Endothelial cell of umbilical vein (primary cell): ENCODE data around the gene ANGPTL4. TPM values are rescaled to one million over a fixed set of nuclear protein-coding genes. Genes with fewer than 3 reads are reported as not detected.
"Not testable (repeated sequence)": the region's sequence is repeated elsewhere in the genome, so short reads cannot be mapped to it uniquely, and the experiment has no call there.

Source experiments
- BruUV-seq: library from RNA; stranded (reverse); fragments of 400-500 nt; replicated peaks from 2 replicates; lab custom pipeline; 2021; lab: Mats Ljungman, UMichigan
- CTCF ChIA-PET: fragments of 300-600, 350-600 bp; sonication (Branson Sonifier 250); formaldehyde crosslinking; loops from one replicate; lab custom pipeline; 2021; ENCODE audit warnings: antibody characterized with exemption, inconsistent platforms; lab: Charles Lee
- POLR2A ChIA-PET: fragments of 300-600, 350-600 bp; sonication (Branson Sonifier 250); formaldehyde crosslinking; loops from one replicate; lab custom pipeline; 2021; ENCODE audit warnings: antibody characterized with exemption, inconsistent platforms; lab: Charles Lee
- DNase-seq: peaks from one replicate; pipeline ENCODE4 v3.0.0-alpha.2; 2011; ENCODE audit warnings: low read depth, low spot score
- FAIRE-seq: peaks from 2 replicates; lab custom pipeline; 2011; peaks lifted over from hg19 to GRCh38; lab: Jason Lieb, UNC
- H2AFZ ChIP-seq: 2 replicates; pipeline ENCODE4 v1.6.0; 2012; ENCODE audit warnings: low read depth, low read length, control low read depth, inconsistent platforms
- H3K27ac ChIP-seq: 2 replicates; pipeline ENCODE4 v1.5.1; 2011; ENCODE audit warnings: low read depth, mild to moderate bottlenecking, control low read depth, low read length, moderate library complexity; ENCODE audit not compliant: insufficient read depth
- H3K27me3 ChIP-seq, 2 experiments: 2 replicates each; pipeline versions ENCODE4 v1.6.0 to v1.6.1; 2011; ENCODE audit warnings: low read length in 2 of 2, mixed read lengths in 1 of 2; ENCODE audit not compliant: control insufficient read depth in 2 of 2, insufficient read depth in 2 of 2
- H3K36me3 ChIP-seq, 2 experiments: 2 replicates in 1 of 2; 3 replicates in 1 of 2; pipeline ENCODE4 v1.5.1; 2011; ENCODE audit warnings: low read length in 2 of 2, mild to moderate bottlenecking in 1 of 2, moderate library complexity in 1 of 2; ENCODE audit not compliant: control insufficient read depth in 2 of 2, insufficient read depth in 2 of 2; ENCODE audit errors: extremely low read depth in 1 of 2
- H3K4me1 ChIP-seq: 3 replicates; pipeline ENCODE4 v1.5.1; 2011; ENCODE audit warnings: mild to moderate bottlenecking, low read length; ENCODE audit not compliant: control insufficient read depth, insufficient read depth; ENCODE audit errors: extremely low read depth
- H3K4me2 ChIP-seq: 2 replicates; pipeline ENCODE4 v1.6.1; 2011; ENCODE audit warnings: low read length, control low read depth, mixed read lengths; ENCODE audit not compliant: insufficient read depth
- H3K4me3 ChIP-seq, 3 experiments: fragments of 200-600 bp in 1 of 3; sonication (generic), shearing (Covaris generic) in 1 of 3; replicated peaks in 1 of 3; 2 replicates each; pipeline ENCODE4 v1.5.1; 2011 to 2016; ENCODE audit warnings: control low read depth in 3 of 3, low read length in 3 of 3, mild to moderate bottlenecking in 2 of 3, inconsistent platforms in 1 of 3, low read depth in 1 of 3, moderate library complexity in 1 of 3; ENCODE audit not compliant: insufficient read depth in 1 of 3
- H3K79me2 ChIP-seq: 2 replicates; pipeline ENCODE4 v1.6.0; 2012; ENCODE audit warnings: low read length, inconsistent platforms; ENCODE audit not compliant: control insufficient read depth, insufficient read depth
- H3K9ac ChIP-seq: replicated peaks from 2 replicates; pipeline ENCODE3; 2011; ENCODE audit warnings: low read length, control low read depth; ENCODE audit not compliant: insufficient read depth; ENCODE audit errors: extremely low read depth
- H3K9me1 ChIP-seq: replicated peaks from 3 replicates; pipeline ENCODE4 v1.6.0; 2011; ENCODE audit warnings: mild to moderate bottlenecking, low read length; ENCODE audit not compliant: control insufficient read depth, insufficient read depth; ENCODE audit errors: extremely low read depth
- H3K9me3 ChIP-seq: replicated peaks from 2 replicates; pipeline ENCODE4 v1.5.1; 2012; ENCODE audit warnings: low read length, inconsistent platforms; ENCODE audit not compliant: control insufficient read depth, insufficient read depth
- H4K20me1 ChIP-seq: replicated peaks from 2 replicates; pipeline ENCODE3; 2011; ENCODE audit warnings: mild to moderate bottlenecking, low read length; ENCODE audit not compliant: control insufficient read depth, insufficient read depth; ENCODE audit errors: extremely low read depth
- CTCF ChIP-seq, 2 donors: IDR thresholded peaks; 1 replicate in 1 of 2; 2 replicates in 1 of 2; pipeline ENCODE4 v1.5.1; 2011; ENCODE audit warnings: low read length in 2 of 2, mild to moderate bottlenecking in 2 of 2, moderate library complexity in 2 of 2, control low read depth in 1 of 2, inconsistent platforms in 1 of 2, low read depth in 1 of 2; ENCODE audit not compliant: insufficient read depth in 1 of 2; ENCODE audit errors: extremely low read depth in 1 of 2
- EZH2 ChIP-seq: IDR thresholded peaks from 2 replicates; pipeline ENCODE4 v1.6.1; 2012; ENCODE audit warnings: borderline replicate concordance, low read depth, mild to moderate bottlenecking, moderate library complexity, low read length, inconsistent platforms; ENCODE audit not compliant: severe bottlenecking
- JUN ChIP-seq: IDR thresholded peaks from 2 replicates; pipeline ENCODE4 v1.6.1; 2011; ENCODE audit warnings: borderline replicate concordance, low read depth; ENCODE audit not compliant: insufficient read length, insufficient read depth
- MAX ChIP-seq: IDR thresholded peaks from 2 replicates; pipeline ENCODE4 v1.6.1; 2011; ENCODE audit not compliant: insufficient read depth, insufficient read length
- POLR2A ChIP-seq: IDR thresholded peaks from 2 replicates; pipeline ENCODE4 v1.6.1; 2012; ENCODE audit warnings: low read depth, mild to moderate bottlenecking, control low read depth, low read length
- POLR2AphosphoS5 ChIP-seq: IDR thresholded peaks from 2 replicates; pipeline ENCODE4 v1.6.1; 2012; ENCODE audit warnings: low read depth, mild to moderate bottlenecking, control low read depth, low read length, moderate library complexity; ENCODE audit not compliant: insufficient read depth
- dilution Hi-C: fragments of 300-500 bp; cut with MboI; formaldehyde crosslinking; loops from one replicate; pipeline ENCODE4 v1.15.0; 2019; ENCODE audit warnings: low sequenced_read_pairs; ENCODE audit not compliant: extremely low pct_ligation_motif_present
- intact Hi-C: fragments of 100-400 bp; cut with micrococcal nuclease; formaldehyde crosslinking; loops from one replicate; pipeline ENCODE4 v1.10.0; 2022
- polyA plus RNA-seq, 4 experiments: library from polyadenylated mRNA; depleted of rRNA in 3 of 4; stranded (reverse) in 3 of 4; unstranded in 1 of 4; fragments of >200 nt; gene quantifications; 2 replicates each; pipeline versions ENCODE4 v1.2.1 to v1.2.3, GENCODE V29; 2011 to 2012; ENCODE audit warnings: missing spikeins in 1 of 4
- total RNA-seq: library from RNA; stranded (reverse); gene quantifications from 2 replicates; pipeline ENCODE4 v1.2.3, GENCODE V29; 2021

ANGPTL4 gene
- total and polyA plus RNA-seq, 2 donors (not counting 3 experiments of a cell fraction or from before 2014, with no cell fraction given): 3.9 to 14.1 TPM

- POLR2A ChIA-PET, H3K9me1 ChIP-seq, H3K9ac ChIP-seq, H3K4me1 ChIP-seq, intact Hi-C loops, FAIRE-seq, H3K27ac ChIP-seq, H2AFZ ChIP-seq, DNase-seq, H3K4me2 ChIP-seq, BruUV-seq, H3K27me3 ChIP-seq, H3K79me2 ChIP-seq, H4K20me1 ChIP-seq, H3K9me3 ChIP-seq, dilution Hi-C loops, H3K4me3 ChIP-seq: not testable (repeated sequence)
- CTCF ChIA-PET: interaction anchor here (1.4 kb wide), 1 partner anchor 9 kb away, joined by 5 read pairs; no protein-coding TSS in a partner anchor
- peaks cover 0 to 13% of the 10 kb centered on the region in 2 experiments for H3K36me3 ChIP-seq
Observed at GRCh38 chr19:8376373-8376974, 12.5 kb downstream of the ANGPTL4 start.

- H3K36me3 ChIP-seq: peaks cover 0 to 12% of the 10 kb centered on the region in 2 experiments
- H3K27me3 ChIP-seq: no peaks in the 10 kb centered on the region
- TF ChIP-seq POLR2AphosphoS5: no peak
- no peak for TF ChIP-seq JUN
- TF ChIP-seq POLR2A: no peak
- no peak for TF ChIP-seq MAX
- no peak for TF ChIP-seq EZH2
- no peak for TF ChIP-seq CTCF (IDR thresholded peaks at IDR 0.05; ENCODE audit: extremely low read depth in 1 of 2, insufficient read depth in 1 of 2, low read depth in 1 of 2, low read length in 2 of 2)
- no peaks in the 10 kb centered on the region for H3K4me1 ChIP-seq
- H3K9me1 ChIP-seq: no peaks in the 10 kb centered on the region
- dilution Hi-C loops (no loop called here), intact Hi-C loops (no loop called here)
- no TSS peak for BruUV-seq
- FAIRE-seq: no peak
- H3K4me2 ChIP-seq: no peak overlapping the region
- H4K20me1 ChIP-seq: no peaks in the 10 kb centered on the region
- H3K79me2 ChIP-seq: no peaks in the 10 kb centered on the region
- no peak overlapping the region for H3K4me3 ChIP-seq
- CTCF ChIA-PET: interaction anchor here (0.7 to 1.8 kb wide), 5 partner anchors 10 to 42 kb away, joined by 3 to 6 read pairs (median 5); no protein-coding TSS in a partner anchor
- no peaks in the 10 kb centered on the region for H3K9me3 ChIP-seq
- no peak overlapping the region for H3K27ac ChIP-seq
- no peak overlapping the region for H3K9ac ChIP-seq
- no peak for DNase-seq
- no peak overlapping the region for H2AFZ ChIP-seq
- POLR2A ChIA-PET: interaction anchor here (0.7 kb wide), 1 partner anchor 22 kb away, joined by 7 read pairs; no protein-coding TSS in a partner anchor
Observed at GRCh38 chr19:8377598-8377997, 13.6 kb downstream of the ANGPTL4 start.

GRCh38 chr19:8379156-8379891, 15.4 kb downstream of the ANGPTL4 start:
- dilution Hi-C loops, FAIRE-seq, POLR2A ChIA-PET, H4K20me1 ChIP-seq, H3K79me2 ChIP-seq, H3K36me3 ChIP-seq, BruUV-seq, H3K4me3 ChIP-seq, H3K4me1 ChIP-seq, DNase-seq, H3K27ac ChIP-seq, H3K27me3 ChIP-seq, H3K9ac ChIP-seq, intact Hi-C loops, H3K9me3 ChIP-seq, H3K9me1 ChIP-seq, H3K4me2 ChIP-seq, H2AFZ ChIP-seq: not testable (repeated sequence)
- CTCF ChIA-PET: interaction anchor here (1.1 to 1.8 kb wide), 4 partner anchors 12 to 34 kb away, joined by 3 to 6 read pairs (median 4); partner anchors contain the start of genes ANGPTL4 and MARCHF2
